Activated gamma-delta T cell treated with anti-CD3 and anti-CD28 coated beads, Interleukin-2, amount 50 U/mL, for 16 hours (primary cell): ENCODE data around the gene TTC7B.

ENCODE experiments used
- DNase-seq: peaks from one replicate; pipeline ENCODE4 v3.0.0-alpha.2; 2020; ENCODE audit warnings: low read depth

Gene TTC7B

DNA sequence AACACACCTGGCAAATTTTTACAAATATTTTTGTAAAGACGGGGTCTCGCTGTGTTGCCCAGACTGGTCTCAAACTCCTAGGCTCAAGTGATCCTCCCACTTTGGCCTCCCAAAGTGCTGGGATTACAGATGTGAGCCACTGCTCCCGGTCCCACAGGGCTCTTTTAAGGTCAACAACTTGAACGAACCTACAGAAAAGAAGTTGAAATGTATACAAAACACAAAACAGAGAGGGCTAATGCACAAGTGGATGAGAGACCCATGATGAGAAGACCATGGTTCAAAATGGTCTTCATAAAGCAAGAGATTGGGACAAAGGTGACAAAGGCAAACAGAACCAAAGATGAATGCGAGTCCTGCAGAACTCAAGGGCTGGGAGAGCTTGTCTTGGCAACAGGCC is 328.0 kb downstream of the TTC7B start:
- no peak for DNase-seq

DNA sequence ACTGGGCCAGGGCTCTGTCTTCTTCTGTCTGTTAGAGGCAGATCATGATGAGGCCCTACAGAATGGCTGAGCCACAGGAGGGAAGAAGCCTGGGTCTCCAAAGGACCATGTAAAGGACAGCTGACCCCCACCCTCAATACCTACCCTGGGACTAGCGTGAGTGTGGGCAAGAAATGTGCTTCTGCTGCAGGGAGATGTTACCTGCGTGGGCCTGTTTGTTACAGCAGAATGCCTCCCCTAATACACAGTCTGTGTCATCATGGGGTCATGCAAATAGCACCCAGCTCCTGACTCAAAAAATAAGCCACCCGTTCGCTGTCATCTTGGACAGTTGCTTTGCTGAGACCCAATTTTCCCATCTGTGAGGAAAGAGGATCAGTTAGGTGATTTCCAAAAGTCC is 328.8 kb downstream of the TTC7B start:
- DNase-seq = no peak

DNA sequence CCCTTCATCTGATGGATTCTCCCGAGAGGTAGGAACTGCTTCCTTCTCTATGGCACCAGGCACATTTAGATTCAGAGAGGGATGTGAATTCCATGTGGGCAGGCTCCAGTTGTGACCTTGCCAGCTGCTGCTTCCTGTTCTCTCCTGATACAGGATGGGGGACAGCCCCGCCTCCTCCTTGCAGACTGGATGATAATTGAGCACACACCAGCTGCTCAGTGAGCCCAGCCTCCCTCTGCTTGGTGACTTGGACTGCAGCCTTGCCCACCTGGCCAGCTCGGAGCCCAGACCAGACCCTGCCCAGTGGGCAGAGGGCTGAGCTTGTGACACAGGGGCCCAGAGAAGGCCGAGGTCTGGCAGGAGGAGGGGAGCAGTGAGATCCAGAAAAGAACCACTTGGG is 329.2 kb downstream of the TTC7B start:
- no peak for DNase-seq

DNA sequence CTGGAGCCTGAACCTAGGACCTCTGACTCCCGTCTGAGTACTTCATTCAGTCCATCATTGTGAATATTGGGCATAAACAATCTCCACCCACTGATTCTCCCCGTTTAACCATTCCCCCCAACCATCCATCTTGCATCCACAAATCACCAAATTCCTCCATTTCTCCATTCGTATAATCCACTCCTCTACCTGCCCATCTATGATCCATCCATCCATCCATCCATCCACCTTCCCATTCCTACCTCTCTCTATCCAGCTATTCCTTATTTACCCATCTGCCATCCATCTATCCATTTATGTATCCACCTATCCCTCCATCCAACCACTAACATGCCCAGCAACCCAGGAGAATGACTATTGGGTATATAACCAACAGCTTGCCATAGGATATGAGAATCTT is 331.9 kb downstream of the TTC7B start:
- DNase-seq = no peak

DNA sequence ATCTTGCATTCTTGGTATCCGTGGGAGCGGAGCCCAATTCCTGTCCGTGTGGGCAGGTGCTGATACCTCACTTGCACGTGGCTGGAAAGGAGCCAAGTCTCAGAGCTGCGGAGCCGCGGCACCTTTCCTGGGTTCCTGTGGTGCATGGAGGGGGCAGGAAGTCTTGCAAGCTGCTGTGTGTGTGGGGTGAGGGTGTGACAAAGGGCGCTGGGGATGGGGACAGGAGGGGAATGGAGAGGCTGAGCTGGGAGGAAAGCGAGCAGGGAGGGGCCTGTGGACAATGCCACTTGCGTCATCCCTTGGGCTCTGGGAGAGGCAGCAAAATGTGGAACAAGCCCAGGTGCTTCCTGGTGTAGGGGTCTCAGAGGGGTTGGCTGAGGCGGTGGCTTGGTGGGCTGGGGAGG is 332.7 kb downstream of the TTC7B start:
- DNase-seq = peak; percentile 22

DNA sequence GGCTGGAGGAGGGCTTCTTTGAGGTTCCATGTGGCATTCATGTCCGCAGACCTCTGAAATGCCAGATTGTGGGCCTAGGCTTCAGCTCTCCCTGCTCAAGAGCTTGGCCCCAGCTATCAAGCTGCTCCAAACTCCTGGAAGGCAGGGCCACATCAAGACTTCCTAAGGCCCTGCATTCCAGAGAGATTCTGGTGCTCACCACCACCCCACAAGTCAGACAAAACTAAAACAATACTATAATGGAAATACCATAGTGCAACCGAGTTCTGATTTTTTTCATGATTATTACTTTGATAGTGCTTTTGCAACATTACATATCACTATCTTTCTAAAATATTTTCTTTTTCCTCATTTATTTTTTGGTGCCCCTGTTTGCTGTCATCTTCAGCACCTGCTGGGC is 333.1 kb downstream of the TTC7B start:
- no peak for DNase-seq

DNA sequence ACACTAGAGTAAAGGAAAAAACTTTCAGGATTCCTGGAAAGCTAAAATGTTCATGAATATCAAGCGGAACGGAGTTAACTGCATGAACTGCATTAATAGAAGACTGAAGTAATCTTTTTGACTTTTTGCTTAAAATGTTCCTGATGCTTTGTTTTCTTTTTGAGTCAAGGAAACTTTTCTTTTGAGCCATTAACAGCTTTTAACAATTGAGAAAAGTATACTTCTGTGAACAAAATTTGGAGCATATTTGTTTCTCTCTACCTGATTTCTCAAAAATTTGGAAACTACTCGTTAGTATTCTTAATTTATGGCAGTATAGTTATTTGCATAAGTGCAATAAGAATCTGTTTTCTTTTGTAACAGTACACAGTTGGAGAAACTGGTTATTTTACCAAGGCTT is 340.9 kb downstream of the TTC7B start:
- no peak for DNase-seq
